Duodenal mucosa (tissue), 2 donors: ENCODE measurements around the gene PRR23E.

Source experiments
- H3K27ac ChIP-seq: one replicate; pipeline ENCODE4 v1.7.0; 2013; ENCODE audit warnings: low read depth, low read length
- H3K27me3 ChIP-seq, 2 donors: one replicate each; pipeline ENCODE4 v1.7.0; 2013; ENCODE audit warnings: low read length in 2 of 2, control low read depth in 1 of 2; ENCODE audit not compliant: insufficient read depth in 2 of 2, control insufficient read depth in 1 of 2
- H3K36me3 ChIP-seq, 2 donors: one replicate each; pipeline ENCODE4 v1.7.0; 2013; ENCODE audit warnings: low read length in 2 of 2, control low read depth in 1 of 2; ENCODE audit not compliant: insufficient read depth in 2 of 2, control insufficient read depth in 1 of 2
- H3K4me1 ChIP-seq, 2 donors: one replicate each; pipeline ENCODE4 v1.7.0; 2013; ENCODE audit warnings: low read length in 2 of 2, control low read depth in 1 of 2; ENCODE audit not compliant: insufficient read depth in 2 of 2, control insufficient read depth in 1 of 2
- H3K4me3 ChIP-seq, 2 donors: one replicate each; pipeline ENCODE4 v1.7.0; 2013; ENCODE audit warnings: low read length in 2 of 2, low read depth in 1 of 2
- H3K9ac ChIP-seq, 2 donors: one replicate each; pipeline ENCODE4 v1.7.0; 2013; ENCODE audit warnings: low read length in 2 of 2, low read depth in 1 of 2
- H3K9me3 ChIP-seq, 2 donors: one replicate each; pipeline ENCODE4 v1.7.0; 2013; ENCODE audit warnings: low read length in 2 of 2, control low read depth in 1 of 2; ENCODE audit not compliant: control insufficient read depth in 1 of 2

The PRR23E gene

GRCh38 chr3:127183931-127184869 is 8.7 kb upstream of the PRR23E start:
- Histone ChIP-seq H3K27me3 (no peaks in the 10 kb centered on the region), H3K4me3 (no peak overlapping the region), H3K27ac (no peak overlapping the region), H3K9ac (no peak overlapping the region), H3K9me3 (no peaks in the 10 kb centered on the region), H3K36me3 (no peaks in the 10 kb centered on the region), H3K4me1 (no peaks in the 10 kb centered on the region)

GRCh38 chr3:127184870-127185216 is 8.1 kb upstream of the PRR23E start:
- Histone ChIP-seq H3K4me1 (no peaks in the 10 kb centered on the region), H3K9ac (no peak overlapping the region), H3K4me3 (no peak overlapping the region), H3K27ac (no peak overlapping the region), H3K36me3 (no peaks in the 10 kb centered on the region), H3K27me3 (no peaks in the 10 kb centered on the region), H3K9me3 (no peaks in the 10 kb centered on the region)

GRCh38 chr3:127185268-127185667 is 7.7 kb upstream of the PRR23E start:
- Histone ChIP-seq H3K36me3 (no peaks in the 10 kb centered on the region), H3K4me3 (no peak overlapping the region), H3K4me1 (no peaks in the 10 kb centered on the region), H3K27ac (no peak overlapping the region), H3K27me3 (no peaks in the 10 kb centered on the region), H3K9me3 (no peaks in the 10 kb centered on the region), H3K9ac (no peak overlapping the region)

- H3K27ac ChIP-seq: no peak overlapping the region
- H3K27me3 ChIP-seq: no peaks in the 10 kb centered on the region
- no peaks in the 10 kb centered on the region for H3K4me1 ChIP-seq
- H3K9me3 ChIP-seq: no peaks in the 10 kb centered on the region
- H3K36me3 ChIP-seq: no peaks in the 10 kb centered on the region
- H3K9ac ChIP-seq: no peak overlapping the region
- H3K4me3 ChIP-seq: no peak overlapping the region
Measured at GRCh38 chr3:127185962-127186674, 6.8 kb upstream of the PRR23E start.

GRCh38 chr3:127187316-127187715 is 5.6 kb upstream of the PRR23E start:
- H3K9me3 ChIP-seq: no peaks in the 10 kb centered on the region

GRCh38 chr3:127193341-127193740 is 410 bp downstream of the PRR23E start:
- Histone ChIP-seq H3K27me3 (no peaks in the 10 kb centered on the region), H3K4me3 (no peak overlapping the region), H3K36me3 (no peaks in the 10 kb centered on the region), H3K27ac (no peak overlapping the region), H3K9ac (no peak overlapping the region), H3K4me1 (no peaks in the 10 kb centered on the region), H3K9me3 (no peaks in the 10 kb centered on the region)

More at GRCh38 chr3:127187316-127187715, 5.6 kb upstream of the PRR23E start:
- H3K27me3 ChIP-seq: no peaks in the 10 kb centered on the region
- no peak overlapping the region for H3K4me3 ChIP-seq
- no peaks in the 10 kb centered on the region for H3K36me3 ChIP-seq
- no peak overlapping the region for H3K9ac ChIP-seq
- H3K27ac ChIP-seq: no peak overlapping the region
- H3K4me1 ChIP-seq: no peaks in the 10 kb centered on the region

- H3K9ac ChIP-seq: no peak overlapping the region
- H3K27me3 ChIP-seq: no peaks in the 10 kb centered on the region
- H3K27ac ChIP-seq: no peak overlapping the region
- H3K9me3 ChIP-seq: no peaks in the 10 kb centered on the region
- no peaks in the 10 kb centered on the region for H3K36me3 ChIP-seq
- no peaks in the 10 kb centered on the region for H3K4me1 ChIP-seq
- H3K4me3 ChIP-seq: no peak overlapping the region
Measured at GRCh38 chr3:127193775-127194174, 844 bp downstream of the PRR23E start.

- Histone ChIP-seq H3K4me3 (no peak overlapping the region), H3K27me3 (peaks cover 0 to 1% of the 10 kb centered on the region in 2 donors)
Measured at GRCh38 chr3:127194601-127195187, 1.8 kb downstream of the PRR23E start.

GRCh38 chr3:127195417-127195816 is 2.5 kb downstream of the PRR23E start:
- no peak overlapping the region for H3K4me3 ChIP-seq
- no peak overlapping the region for H3K9ac ChIP-seq
- peaks cover 0 to 4% of the 10 kb centered on the region in 2 donors for H3K27me3 ChIP-seq
- H3K4me1 ChIP-seq: no peaks in the 10 kb centered on the region
- no peaks in the 10 kb centered on the region for H3K36me3 ChIP-seq
- no peak overlapping the region for H3K27ac ChIP-seq
- no peaks in the 10 kb centered on the region for H3K9me3 ChIP-seq

More at GRCh38 chr3:127194601-127195187, 1.8 kb downstream of the PRR23E start:
- no peak overlapping the region for H3K9ac ChIP-seq
- H3K36me3 ChIP-seq: no peaks in the 10 kb centered on the region
- no peaks in the 10 kb centered on the region for H3K9me3 ChIP-seq
- no peak overlapping the region for H3K27ac ChIP-seq
- H3K4me1 ChIP-seq: no peaks in the 10 kb centered on the region

- no peaks in the 10 kb centered on the region for H3K4me1 ChIP-seq
- no peak overlapping the region for H3K27ac ChIP-seq
- peaks cover 0 to 4% of the 10 kb centered on the region in 2 donors for H3K27me3 ChIP-seq
- no peaks in the 10 kb centered on the region for H3K36me3 ChIP-seq
- no peaks in the 10 kb centered on the region for H3K9me3 ChIP-seq
- H3K4me3 ChIP-seq: no peak overlapping the region
- no peak overlapping the region for H3K9ac ChIP-seq
Measured at GRCh38 chr3:127196002-127196401, 3.1 kb downstream of the PRR23E start.
